Myocyte (in vitro differentiated cells): ENCODE data around the gene SLC39A6. TPM values are rescaled to one million over a fixed set of nuclear protein-coding genes. Genes with fewer than 3 reads are reported as not detected.
"Not testable (repeated sequence)": the region's sequence is repeated elsewhere in the genome, so short reads cannot be mapped to it uniquely, and the experiment has no call there.

ENCODE experiments used
- DNase-seq: peaks from one replicate; pipeline ENCODE4 v3.0.0-alpha.2; 2012; ENCODE audit warnings: low read depth
- polyA plus RNA-seq: library from polyadenylated mRNA; unstranded; fragments of >200 nt; gene quantifications from one replicate; pipeline ENCODE4 v1.2.1, GENCODE V29; 2012; ENCODE audit warnings: missing spikeins
- total RNA-seq: library from RNA; depleted of rRNA; stranded (reverse); fragments of >200 nt; gene quantifications from 2 replicates; pipeline ENCODE4 v1.2.3, GENCODE V29; 2014

The SLC39A6 gene
- 61.7 and 62.2 TPM in 2 replicates for total RNA-seq
- 58.4 TPM for polyA plus RNA-seq

GRCh38 chr18:36129300-36130038 is at the start of gene SLC39A6, which contains the start of gene ELP2:
SLC39A6 (minus strand) TSS chr18:36129340; CDS start chr18:36127007, 2,333 bp downstream.
ELP2 (plus strand) TSS chr18:36129899; CDS start chr18:36129934, 35 bp downstream.
- peak; percentile 97 for DNase-seq

DNA sequence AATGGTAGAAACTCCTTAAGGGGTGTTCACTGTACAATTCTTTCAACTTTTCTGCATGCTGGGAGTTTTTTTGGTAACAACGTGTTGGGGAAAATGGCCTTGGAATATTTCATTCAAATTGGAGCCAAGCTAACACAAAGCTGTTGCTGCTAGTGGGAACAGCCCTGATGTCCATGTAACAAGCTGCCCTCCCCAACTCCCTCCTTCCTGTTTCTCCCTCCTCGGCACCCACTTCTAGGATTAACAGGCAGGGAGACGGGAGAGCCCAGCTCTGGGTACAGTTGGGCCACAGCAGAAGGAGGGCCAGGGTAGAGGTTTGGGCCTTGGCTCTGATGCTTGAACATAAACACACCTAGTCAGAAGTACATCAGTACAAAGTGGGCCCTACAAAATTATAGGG is 48.8 kb upstream of the SLC39A6 start:
- no peak for DNase-seq

DNA sequence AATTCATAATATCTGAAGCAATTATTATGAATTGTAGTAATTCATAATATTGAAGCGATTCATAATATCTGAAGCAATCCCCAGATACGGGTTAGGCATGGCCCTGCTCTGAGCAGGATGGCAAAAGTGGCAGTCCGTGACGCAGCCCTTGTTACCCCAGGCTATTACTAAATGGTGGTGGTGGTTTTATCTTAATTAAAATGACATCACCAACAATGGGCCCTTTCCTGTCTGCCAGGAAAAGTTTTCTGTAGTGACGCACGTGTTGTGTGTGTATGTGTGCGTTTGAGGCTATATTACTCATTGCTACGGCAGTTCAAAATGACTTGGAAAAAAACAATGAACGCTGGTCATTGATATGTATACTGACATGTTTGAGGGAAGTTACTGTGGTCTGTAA is 47.6 kb upstream of the SLC39A6 start:
- no peak for DNase-seq

- no peak for DNase-seq
These were observed 47.0 kb upstream of the SLC39A6 start for GRCh38 chr18:36176177-36176584.

GRCh38 chr18:36175481-36175880 is 46.3 kb upstream of the SLC39A6 start:
- no peak for DNase-seq

- DNase-seq = peak; percentile 60
These were observed 40.8 kb upstream of the SLC39A6 start for GRCh38 chr18:36169938-36170337.

DNA sequence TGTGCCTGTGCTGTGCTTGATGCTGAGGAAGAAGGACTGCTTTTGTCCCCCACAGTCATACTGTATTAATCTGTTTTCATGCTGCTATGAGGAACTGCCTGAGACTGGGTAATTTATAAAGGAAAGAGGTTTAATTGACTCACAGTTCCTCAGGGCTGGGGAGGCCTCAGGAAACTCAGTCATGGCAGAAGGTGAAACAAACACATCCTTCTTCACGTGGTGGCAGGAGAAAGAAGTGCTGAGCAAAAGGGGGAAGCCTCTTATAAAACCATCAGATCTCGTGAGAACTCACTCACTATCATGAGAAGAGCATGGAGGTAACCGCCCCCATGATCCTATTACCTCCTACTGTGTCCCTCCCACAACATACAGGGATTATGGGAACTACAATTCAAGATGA is 39.2 kb upstream of the SLC39A6 start:
- DNase-seq = not testable (repeated sequence)

GRCh38 chr18:36167692-36168218 is 38.6 kb upstream of the SLC39A6 start:
- DNase-seq = no peak

- DNase-seq = no peak
These were observed 33.8 kb upstream of the SLC39A6 start for GRCh38 chr18:36162981-36163380.

DNA sequence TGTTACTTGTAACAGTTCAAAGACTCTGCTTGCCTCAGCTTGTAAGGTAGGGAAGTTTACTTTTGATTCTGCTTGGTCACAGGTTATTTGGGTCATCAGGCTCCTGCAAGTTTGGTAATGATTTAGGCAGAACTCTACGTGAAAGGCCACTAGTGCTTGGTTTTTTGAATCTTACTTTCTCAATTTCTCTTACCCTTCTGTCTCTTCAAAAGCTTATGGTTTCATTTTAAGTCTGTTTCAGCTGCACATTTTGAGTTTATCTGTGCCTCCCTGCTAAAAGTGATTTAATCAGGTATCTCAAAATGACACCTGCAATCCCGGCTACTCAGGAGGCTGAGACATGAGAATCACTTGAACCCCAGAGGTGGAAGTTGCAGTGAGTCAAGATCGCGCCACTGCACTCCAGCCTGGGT is 31.8 kb upstream of the SLC39A6 start:
- DNase-seq = no peak

DNA sequence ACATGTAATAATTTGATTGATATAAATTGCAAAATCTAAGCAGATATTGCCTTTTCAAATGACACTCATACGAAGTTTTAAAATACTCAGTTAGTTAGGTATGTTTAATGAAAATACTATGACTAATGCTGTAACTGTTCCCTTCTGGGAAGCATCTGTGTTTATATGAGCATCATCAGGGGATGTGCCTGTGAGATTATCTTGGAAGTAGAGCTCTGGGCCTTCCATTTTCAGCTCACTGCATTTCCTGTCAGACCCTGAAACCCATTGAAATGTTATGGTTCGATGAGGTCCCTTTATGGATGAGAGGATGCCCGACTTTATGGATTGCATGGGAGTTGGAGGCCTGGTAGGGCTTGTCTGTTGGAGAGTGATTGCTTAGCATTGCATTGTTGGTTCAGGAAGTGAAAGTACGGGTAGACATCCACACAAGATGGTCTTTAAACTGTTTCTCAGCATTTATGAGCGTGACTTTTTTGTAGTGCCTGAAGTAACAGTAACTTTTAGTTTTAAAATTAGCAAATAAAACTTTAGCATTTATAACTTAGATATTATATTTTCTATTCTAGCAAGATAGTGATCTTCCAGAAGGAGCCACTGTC is 29.2 kb upstream of the SLC39A6 start:
- peak; percentile 45 for DNase-seq

- DNase-seq = no peak
These were observed 28.3 kb upstream of the SLC39A6 start for GRCh38 chr18:36157441-36157840.

GRCh38 chr18:36155851-36156757 is 27.0 kb upstream of the SLC39A6 start:
- no peak for DNase-seq

DNA sequence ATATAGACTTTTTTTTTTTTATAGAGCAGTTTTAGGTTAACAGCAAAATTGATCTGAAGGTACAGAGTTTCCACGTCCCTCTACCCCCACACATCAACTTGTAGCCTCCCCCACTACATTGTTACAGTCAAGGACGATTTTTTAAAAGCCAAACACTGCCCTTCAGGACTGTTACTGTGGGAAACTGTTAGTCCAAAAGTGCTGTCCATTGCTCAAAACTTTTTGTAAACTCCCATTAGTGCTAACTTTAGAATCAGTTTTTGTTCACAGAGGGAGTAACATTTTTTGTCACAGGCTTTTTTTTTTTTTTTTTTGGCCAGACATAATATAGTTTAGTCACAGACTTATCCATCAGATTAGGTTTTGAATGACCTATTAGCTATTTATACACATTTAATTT is 24.6 kb upstream of the SLC39A6 start:
- DNase-seq = peak; percentile 39

- DNase-seq = peak; percentile 94
These were observed 24.1 kb upstream of the SLC39A6 start for GRCh38 chr18:36153203-36153602.

- DNase-seq = peak; percentile 71
These were observed 23.6 kb upstream of the SLC39A6 start for GRCh38 chr18:36152781-36153180.

- DNase-seq = no peak
These were observed 20.6 kb upstream of the SLC39A6 start for GRCh38 chr18:36149514-36150289.

DNA sequence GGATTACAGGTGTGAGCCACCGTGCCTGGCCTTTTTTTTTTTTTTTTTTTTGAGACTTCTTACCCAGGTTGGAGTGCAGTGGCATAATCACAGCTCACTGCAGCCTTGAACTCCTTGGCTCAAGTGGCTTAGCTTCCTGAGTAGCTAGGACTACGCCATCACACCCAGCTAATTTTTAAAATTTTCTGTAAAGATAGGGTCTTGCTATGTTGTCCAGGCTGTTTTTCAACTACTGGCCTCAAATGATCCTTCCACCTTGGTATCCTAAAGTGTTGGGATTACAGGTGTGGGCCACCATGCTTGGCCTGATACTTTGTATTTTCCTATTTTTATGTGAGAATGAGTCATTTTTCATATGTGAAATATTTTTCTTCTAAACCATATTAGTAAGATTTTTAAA is 14.3 kb upstream of the SLC39A6 start:
- no peak for DNase-seq

DNA sequence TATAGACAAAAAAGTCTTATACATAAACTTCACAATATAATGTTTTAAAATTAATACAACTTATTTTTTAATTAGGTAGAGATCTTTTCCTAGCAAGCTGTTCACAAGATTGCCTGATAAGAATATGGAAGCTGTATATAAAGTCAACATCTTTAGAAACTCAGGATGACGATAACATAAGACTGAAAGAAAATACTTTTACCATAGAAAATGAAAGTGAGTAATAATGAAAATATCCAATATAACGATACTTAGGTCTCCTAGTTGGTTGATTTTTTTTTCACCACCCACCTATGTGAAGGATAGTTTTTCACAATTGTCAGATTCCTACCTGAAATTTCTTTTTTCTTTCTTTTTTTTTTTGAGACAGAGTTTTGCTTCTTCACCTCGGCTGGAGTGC is 13.6 kb upstream of the SLC39A6 start:
- DNase-seq = no peak

DNA sequence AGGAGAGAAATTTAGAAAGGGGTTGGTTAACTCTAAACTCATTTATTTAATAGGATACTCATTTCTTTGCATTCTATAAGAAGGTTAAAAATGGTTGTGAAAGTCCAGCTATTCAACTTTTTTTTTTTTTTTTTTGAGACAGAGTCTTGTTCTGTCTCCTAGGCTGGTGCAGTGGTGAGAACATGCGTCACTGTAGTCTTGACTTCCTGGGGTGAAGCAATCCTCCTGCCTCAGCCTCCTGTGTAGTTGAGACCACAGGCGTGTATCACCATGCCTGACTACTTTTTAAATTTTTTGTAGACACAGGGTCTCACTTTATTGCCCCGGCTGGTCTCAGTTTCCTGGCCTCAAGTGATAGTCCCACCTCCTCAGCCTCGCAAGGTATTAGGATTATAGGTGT is 12.4 kb upstream of the SLC39A6 start:
- no peak for DNase-seq

DNA sequence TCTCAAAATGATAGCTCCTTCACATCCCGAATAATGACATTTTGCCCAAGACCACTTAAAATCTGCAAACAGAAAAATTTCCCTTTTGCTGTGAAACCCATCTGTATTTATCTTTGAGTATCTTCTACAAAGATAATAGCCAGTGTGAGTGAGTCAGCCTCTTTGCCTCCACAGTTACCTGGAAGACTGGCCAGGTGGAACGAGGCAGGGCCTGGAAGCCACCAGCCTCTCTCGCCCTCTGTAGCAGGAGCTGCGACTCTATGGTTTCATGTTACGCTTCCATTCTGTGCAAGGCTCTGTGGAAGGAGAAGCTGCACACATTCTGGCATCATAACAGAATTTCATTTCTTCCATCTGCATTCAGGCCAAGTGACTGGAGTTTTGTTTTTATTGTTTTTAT is 10.1 kb upstream of the SLC39A6 start:
- DNase-seq = no peak
